WTC11 (cell line): ENCODE measurements around the gene SEMA4C.

Source experiments
- ATF2 ChIP-seq: sonication (generic); formaldehyde crosslinking; IDR thresholded peaks from 2 replicates; pipeline ENCODE4 v1.8.1; 2022; ENCODE audit warnings: low read depth, missing genetic modification reagents, borderline replicate concordance
- NFYB ChIP-seq: sonication (generic); formaldehyde crosslinking; conservative IDR thresholded peaks from 2 replicates; pipeline ENCODE4 v1.8.0; 2022; ENCODE audit warnings: low read depth, missing genetic modification reagents

GRCh38 chr2:96878171-96878570 lies 8.3 kb upstream of the SEMA4C start:
- TF ChIP-seq ATF2 (CRISPR knock-in tag), result no peak
- TF ChIP-seq NFYB (CRISPR knock-in tag), result no peak
